Transverse colon (tissue), 4 donors: ENCODE data around the gene FAM83G. TPM values are rescaled to one million over a fixed set of nuclear protein-coding genes. Genes with fewer than 3 reads are reported as not detected.

Experiments used
- DNase-seq: peaks from one replicate; pipeline ENCODE4 v3.0.0-alpha.2; 2019
- H3K27ac ChIP-seq, 4 donors: fragments of 200-600 bp; sonication (generic); 2 replicates each; pipeline ENCODE4 v1.5.1; 2016 to 2018; ENCODE audit warnings: inconsistent platforms in 4 of 4
- H3K27me3 ChIP-seq: fragments of 200-600 bp; sonication (generic); 2 replicates; pipeline ENCODE4 v1.5.1; 2017; ENCODE audit warnings: inconsistent platforms
- H3K36me3 ChIP-seq, 4 donors: fragments of 200-600 bp; sonication (generic); 2 replicates each; pipeline ENCODE4 v1.5.1; 2017 to 2019; ENCODE audit warnings: inconsistent platforms in 4 of 4
- H3K4me1 ChIP-seq, 4 donors: fragments of 200-600 bp; sonication (generic); 2 replicates each; pipeline ENCODE4 v1.5.1; 2017 to 2020; ENCODE audit warnings: inconsistent platforms in 4 of 4
- H3K4me3 ChIP-seq, 4 donors: fragments of 200-600 bp; sonication (generic); 1 replicate in 1 of 4; 2 replicates in 3 of 4; pipeline versions ENCODE4 v1.5.1 to v1.6.1; 2017 to 2019; ENCODE audit warnings: inconsistent platforms in 4 of 4
- H3K9me3 ChIP-seq, 2 donors: fragments of 200-600 bp; sonication (generic); 2 replicates each; pipeline ENCODE4 v1.5.1; 2017 to 2019; ENCODE audit warnings: inconsistent platforms in 2 of 2
- EP300 ChIP-seq: sonication (generic); formaldehyde crosslinking; IDR thresholded peaks from one replicate; pipeline ENCODE4 v1.6.1; 2017; ENCODE audit warnings: antibody characterized with exemption, low read depth
- POLR2A ChIP-seq: fragments of 450-650 bp; IDR thresholded peaks from one replicate; pipeline ENCODE4 v1.6.1; 2016; ENCODE audit warnings: antibody characterized with exemption, mild to moderate bottlenecking, moderate library complexity
- POLR2AphosphoS5 ChIP-seq, 3 donors: sonication (generic); formaldehyde crosslinking; IDR thresholded peaks; one replicate each; pipeline ENCODE4 v1.6.1; 2016; ENCODE audit warnings: antibody characterized with exemption in 3 of 3
- WGBS, 2 donors: methylation state at CpG; one replicate each; pipeline ENCODE4 v1.1.5; 2018; ENCODE audit warnings: low coverage in 1 of 2; 5-methylcytosine and 5-hydroxymethylcytosine counted together
- in situ Hi-C, 4 donors: fragments of 200-750 bp; cut with MboI; loops; one replicate each; pipeline versions ENCODE4 v1.15.0 to v1.15.1; 2017; ENCODE audit warnings: low sequenced_read_pairs in 3 of 4, low pct_ligation_motif_present in 1 of 4, low pct_unique_long_range_greater_than_20kb in 1 of 4
- intact Hi-C: fragments of 100-400 bp; cut with DNase I; formaldehyde crosslinking; loops from one replicate; pipeline ENCODE4 v1.15.1; 2023; ENCODE audit warnings: low total_unique reads
- total RNA-seq, 4 donors: library from RNA; depleted of rRNA; stranded (reverse); fragments of >200 nt; gene quantifications; one replicate each; pipeline ENCODE4 v1.1.0, GENCODE V29; 2016
- TF ChIP-seq, protein P1 (sequence below), 5 experiments: fragments of 200-600 bp in 3 of 5; fragments of 450-650 bp in 2 of 5; sonication (generic) in 3 of 5; IDR thresholded peaks; 1 replicate in 2 of 5; 2 replicates in 3 of 5; pipeline ENCODE4 v1.5.1; 2016 to 2017; ENCODE audit warnings: antibody characterized with exemption in 5 of 5, inconsistent platforms in 3 of 5, mild to moderate bottlenecking in 2 of 5, moderate library complexity in 1 of 5

FAM83G gene
- total RNA-seq, 4 donors from 2014 or later: 33.6 to 75.6 (median 39.4) TPM

DNA sequence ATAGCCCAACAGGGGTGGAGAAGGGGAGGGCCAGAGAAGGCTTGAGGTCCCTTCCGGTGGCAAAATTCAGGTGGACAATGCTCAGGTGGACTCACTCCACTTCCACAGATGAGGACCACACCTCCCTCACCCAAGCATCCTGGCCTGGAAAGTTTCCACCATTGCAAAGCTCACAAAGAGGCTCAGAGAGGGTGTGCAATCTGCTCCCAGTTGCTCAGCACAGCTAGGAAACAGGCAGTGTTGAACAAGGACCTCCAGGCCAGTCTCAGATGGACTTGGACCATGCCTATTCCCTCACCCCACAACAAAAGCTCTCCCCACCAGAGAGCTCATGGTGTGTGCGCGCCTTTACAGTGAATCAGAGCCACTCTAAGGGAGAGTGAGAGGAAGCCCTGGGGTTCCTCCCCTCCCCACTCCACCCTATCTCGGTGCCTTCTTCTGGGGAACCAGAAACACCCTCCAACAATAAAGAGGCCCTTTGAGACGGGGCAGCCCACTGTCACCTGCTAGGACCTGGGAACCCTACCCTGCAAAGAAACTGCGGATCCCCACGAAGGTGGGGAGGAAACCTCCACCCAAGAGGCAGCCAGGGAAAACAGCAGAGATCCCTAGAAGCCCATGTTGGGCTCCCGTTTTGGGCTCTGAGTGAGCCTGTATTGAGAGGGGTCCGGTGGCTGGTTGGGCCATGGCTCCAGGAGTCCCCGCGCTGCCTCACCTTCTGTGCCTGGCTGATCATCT is 1.6 kb downstream of the FAM83G start:
- intact Hi-C loops (no loop called here), in situ Hi-C loops (no loop called here)
- Histone ChIP-seq H3K27ac (peak overlapping the region; percentile 77 to 94 (median 91)), H3K4me1 (peaks cover 6 to 47% (median 37%) of the 10 kb centered on the region in 4 donors), H3K27me3 (no peaks in the 10 kb centered on the region), H3K9me3 (no peaks in the 10 kb centered on the region), H3K4me3 (peak overlapping the region; percentile 64 to 86 (median 81)), H3K36me3 (no peaks in the 10 kb centered on the region)
- no peak for DNase-seq
- 51% methylated on average over 9 of the region's 11 CpGs; no CpG with 5 or more reads in 1 of the 2 donors for WGBS, 2 donors
- TF ChIP-seq POLR2A (no peak), POLR2AphosphoS5 (IDR thresholded peaks at IDR 0.05) (no peak), EP300 (no peak)
- TF ChIP-seq, protein P1, sequence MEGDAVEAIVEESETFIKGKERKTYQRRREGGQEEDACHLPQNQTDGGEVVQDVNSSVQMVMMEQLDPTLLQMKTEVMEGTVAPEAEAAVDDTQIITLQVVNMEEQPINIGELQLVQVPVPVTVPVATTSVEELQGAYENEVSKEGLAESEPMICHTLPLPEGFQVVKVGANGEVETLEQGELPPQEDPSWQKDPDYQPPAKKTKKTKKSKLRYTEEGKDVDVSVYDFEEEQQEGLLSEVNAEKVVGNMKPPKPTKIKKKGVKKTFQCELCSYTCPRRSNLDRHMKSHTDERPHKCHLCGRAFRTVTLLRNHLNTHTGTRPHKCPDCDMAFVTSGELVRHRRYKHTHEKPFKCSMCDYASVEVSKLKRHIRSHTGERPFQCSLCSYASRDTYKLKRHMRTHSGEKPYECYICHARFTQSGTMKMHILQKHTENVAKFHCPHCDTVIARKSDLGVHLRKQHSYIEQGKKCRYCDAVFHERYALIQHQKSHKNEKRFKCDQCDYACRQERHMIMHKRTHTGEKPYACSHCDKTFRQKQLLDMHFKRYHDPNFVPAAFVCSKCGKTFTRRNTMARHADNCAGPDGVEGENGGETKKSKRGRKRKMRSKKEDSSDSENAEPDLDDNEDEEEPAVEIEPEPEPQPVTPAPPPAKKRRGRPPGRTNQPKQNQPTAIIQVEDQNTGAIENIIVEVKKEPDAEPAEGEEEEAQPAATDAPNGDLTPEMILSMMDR (IDR thresholded peaks at IDR 0.05): no peak

DNA sequence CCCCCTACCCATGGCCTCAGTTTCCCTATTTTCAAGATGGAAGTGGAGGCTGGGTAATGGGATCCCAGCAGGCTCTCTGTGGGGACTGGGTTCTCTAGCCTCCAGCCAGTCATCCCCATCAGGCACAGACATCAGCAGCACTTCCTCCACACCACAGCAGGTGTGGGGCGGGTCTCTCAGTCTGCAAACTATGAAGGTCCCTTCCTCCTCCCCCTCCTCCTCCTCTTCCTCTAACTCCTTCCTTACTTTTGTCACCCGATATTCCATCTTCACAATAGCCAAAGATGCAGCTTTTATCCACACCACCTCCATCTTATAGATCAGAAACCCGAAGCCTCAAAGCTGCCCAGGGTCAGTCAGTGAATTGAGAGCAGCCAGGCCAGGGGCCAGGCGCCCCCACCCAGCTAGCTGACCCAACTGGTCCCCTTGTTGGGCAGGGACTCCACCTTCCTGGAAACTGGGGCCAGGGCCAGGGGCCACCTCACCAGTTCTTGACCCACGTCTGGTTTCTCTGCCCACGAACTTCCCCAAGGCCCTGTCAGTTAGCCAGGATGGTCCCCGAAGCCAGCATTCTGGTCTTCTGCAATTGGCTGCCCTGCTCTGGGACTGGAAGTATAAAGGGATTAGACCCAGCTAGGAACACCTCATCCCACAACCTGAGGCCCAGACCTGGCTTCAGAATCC is 2.5 kb downstream of the FAM83G start:
- intact Hi-C loops (no loop called here), in situ Hi-C loops (no loop called here)
- no peaks in the 10 kb centered on the region for H3K27me3 ChIP-seq
- H3K4me3 ChIP-seq: peak overlapping the region in 2 of 4 donors; percentile 64 to 86
- 56 to 71% methylated on average over 2 to 7 of the region's 7 CpGs for WGBS, 2 donors
- no peaks in the 10 kb centered on the region for H3K9me3 ChIP-seq
- TF ChIP-seq POLR2AphosphoS5 (IDR thresholded peaks at IDR 0.05) (no peak), POLR2A (no peak), EP300 (no peak)
- TF ChIP-seq, protein P1 (IDR thresholded peaks at IDR 0.05): no peak
- H3K27ac ChIP-seq: peak overlapping the region in 2 of 4 donors; percentile 47 to 89
- peaks cover 6 to 56% (median 38%) of the 10 kb centered on the region in 4 donors for H3K4me1 ChIP-seq
- DNase-seq: no peak
- no peaks in the 10 kb centered on the region for H3K36me3 ChIP-seq

DNA sequence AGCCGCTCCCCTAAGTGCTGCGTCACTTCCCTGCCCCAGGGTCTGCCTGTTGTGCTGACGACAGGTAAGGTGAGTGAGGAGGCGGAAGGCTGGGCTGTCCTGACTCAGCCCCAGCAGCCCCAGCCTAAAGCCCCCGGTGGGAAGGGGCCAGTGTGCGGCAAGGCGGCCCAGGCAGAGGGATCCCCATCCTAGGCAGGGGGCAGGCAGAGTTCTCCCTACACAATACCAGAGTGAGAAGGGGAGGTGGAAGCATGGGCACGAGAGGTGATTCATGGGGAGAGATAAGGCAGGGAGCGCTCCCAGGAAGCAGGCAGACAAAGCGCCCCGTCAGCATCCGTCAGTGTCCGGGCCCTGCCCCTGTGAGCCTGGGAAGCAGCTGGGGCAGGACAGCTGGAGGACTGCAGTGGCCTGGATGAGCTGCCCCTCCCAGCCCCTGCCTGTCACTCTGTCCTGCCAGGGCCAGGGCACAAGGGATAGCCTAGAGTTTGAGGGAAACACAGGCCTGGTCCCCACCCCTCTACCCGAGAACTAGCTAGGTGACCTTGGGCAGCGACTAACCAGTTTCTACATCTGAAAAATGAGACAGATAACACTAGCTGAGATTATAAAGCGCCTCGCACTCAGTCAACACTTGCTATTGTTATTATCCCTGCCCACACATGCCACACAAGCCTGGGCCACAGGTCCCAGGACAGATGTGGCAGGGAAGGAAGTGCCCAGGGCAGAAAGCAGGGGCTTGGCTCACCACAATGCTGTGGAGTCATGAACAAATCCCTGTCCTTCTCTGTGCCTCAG is 3.8 kb downstream of the FAM83G start:
- no peaks in the 10 kb centered on the region for H3K9me3 ChIP-seq
- H3K4me3 ChIP-seq: no peak overlapping the region
- peak; percentile 51 for DNase-seq
- no peaks in the 10 kb centered on the region for H3K36me3 ChIP-seq
- TF ChIP-seq POLR2A: peak; percentile 9
- TF ChIP-seq, protein P1 (IDR thresholded peaks at IDR 0.05): no peak
- peaks cover 6 to 57% (median 38%) of the 10 kb centered on the region in 4 donors for H3K4me1 ChIP-seq
- 75% methylated on average over 17 of the region's 17 CpGs; no CpG with 5 or more reads in 1 of the 2 donors for WGBS, 2 donors
- in situ Hi-C loops: no loop called here
- H3K27ac ChIP-seq: peak overlapping the region; percentile 37 to 89 (median 51)
- no peaks in the 10 kb centered on the region for H3K27me3 ChIP-seq
- intact Hi-C loops: no loop called here

DNA sequence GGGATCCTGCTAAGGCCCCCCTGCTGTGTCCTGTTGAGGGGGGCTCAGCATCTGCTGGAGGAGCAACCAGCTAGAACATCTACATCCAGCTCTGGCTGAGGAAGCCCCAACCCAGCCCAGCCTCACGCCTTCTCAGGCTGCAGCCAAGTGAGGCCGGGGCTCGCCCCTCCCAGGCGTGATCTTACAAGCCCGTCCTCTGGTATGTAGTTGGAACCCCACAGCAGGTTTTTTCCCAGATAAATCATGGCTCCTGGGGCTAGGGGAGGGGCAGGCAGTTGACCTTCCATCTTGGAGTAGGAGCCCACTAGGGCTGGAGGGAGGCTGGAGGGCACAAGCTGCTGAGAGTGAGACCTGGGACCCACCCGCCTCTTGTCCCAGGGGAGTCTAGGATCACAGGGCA is 4.7 kb downstream of the FAM83G start:
- H3K4me3 ChIP-seq: no peak overlapping the region
- 96% methylated on average over 6 of the region's 6 CpGs; no CpG with 5 or more reads in 1 of the 2 donors for WGBS, 2 donors
- DNase-seq: no peak
- TF ChIP-seq POLR2A: no peak
- TF ChIP-seq EP300: no peak
- TF ChIP-seq, protein P1 (IDR thresholded peaks at IDR 0.05): no peak
- in situ Hi-C loops (no loop called here), intact Hi-C loops (no loop called here)
- H3K27ac ChIP-seq: no peak overlapping the region
- H3K9me3 ChIP-seq: peaks cover 0 to 7% of the 10 kb centered on the region in 2 donors
- H3K36me3 ChIP-seq: no peaks in the 10 kb centered on the region
- H3K27me3 ChIP-seq: no peaks in the 10 kb centered on the region
- H3K4me1 ChIP-seq: peaks cover 6 to 55% (median 34%) of the 10 kb centered on the region in 4 donors
